CD4-positive, alpha-beta T cell treated with Interleukin-21 for 1 hour (primary cell): ENCODE measurements around the gene IFNA7.
A peak's percentile ranks its signal among the peaks of the same experiment; 100 is the strongest.
"Not testable (repeated sequence)": the region's sequence is repeated elsewhere in the genome, so short reads cannot be mapped to it uniquely, and the experiment has no call there.

Source experiments
- DNase-seq: peaks from one replicate; pipeline ENCODE4 v3.0.0-alpha.2; 2020

The IFNA7 gene

DNA sequence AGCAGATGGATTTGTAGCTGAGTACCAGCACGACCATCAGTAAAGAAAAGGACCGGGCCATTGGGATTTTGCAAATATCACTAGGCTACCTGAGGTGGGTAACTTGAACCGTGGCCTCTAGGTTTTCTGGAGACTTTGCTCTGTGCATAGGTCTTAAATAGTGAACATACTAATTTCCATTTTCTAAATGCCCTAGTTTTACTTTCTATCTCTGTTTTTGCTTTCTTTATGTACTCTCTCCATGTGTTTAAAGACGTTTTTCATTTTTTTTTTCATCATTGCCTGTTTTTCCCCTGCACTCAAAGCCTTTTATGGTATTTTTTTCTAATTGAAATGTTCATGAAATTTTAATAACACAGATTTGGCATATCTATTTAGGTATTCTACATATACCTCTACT lies at the start of gene IFNA7:
TSS of gene IFNA7 (minus strand) at position 101 of the 400 bp plus-strand sequence. CDS start at position 61, 40 bp downstream.
- not testable (repeated sequence) for DNase-seq

DNA sequence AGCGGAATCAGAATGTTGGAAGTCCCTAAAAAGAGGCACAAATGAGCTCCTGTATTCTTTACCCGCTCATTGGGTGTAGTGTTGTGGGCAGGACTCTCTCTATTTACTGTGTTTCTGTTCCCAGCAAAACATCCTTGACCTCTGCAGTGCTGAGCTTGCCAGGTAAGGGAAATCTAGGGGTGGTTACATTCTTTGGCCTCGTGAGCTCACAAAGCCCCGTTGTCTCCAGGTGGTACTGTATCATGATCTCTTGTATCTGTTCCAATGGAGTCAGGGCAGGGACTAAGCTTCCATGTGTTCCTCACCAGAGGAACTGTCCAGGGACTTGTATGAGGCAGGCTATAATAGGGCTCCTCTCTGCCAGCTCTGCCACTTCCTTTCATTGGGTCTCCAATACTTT lies 49.6 kb upstream of the IFNA7 start:
- DNase-seq: no peak

DNA sequence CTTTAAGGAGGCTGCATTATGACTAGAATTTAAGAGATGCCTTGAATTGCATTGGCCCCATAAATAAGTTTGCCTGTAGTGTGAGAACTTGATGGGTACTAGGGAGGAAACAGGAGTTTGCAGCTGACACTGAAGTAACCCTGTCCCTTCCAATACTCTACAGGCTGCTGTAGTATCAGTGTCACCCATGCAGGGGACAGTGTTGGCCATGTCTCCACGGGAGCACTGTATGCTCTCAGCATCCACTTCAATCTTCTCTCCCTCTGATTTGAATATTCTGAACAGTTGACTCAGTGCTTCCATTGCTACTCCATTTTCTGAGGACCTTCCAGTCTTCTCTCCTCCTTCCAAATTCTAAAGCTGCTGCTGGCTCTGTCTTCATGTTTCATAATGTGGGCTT lies 49.2 kb upstream of the IFNA7 start:
- no peak for DNase-seq

DNA sequence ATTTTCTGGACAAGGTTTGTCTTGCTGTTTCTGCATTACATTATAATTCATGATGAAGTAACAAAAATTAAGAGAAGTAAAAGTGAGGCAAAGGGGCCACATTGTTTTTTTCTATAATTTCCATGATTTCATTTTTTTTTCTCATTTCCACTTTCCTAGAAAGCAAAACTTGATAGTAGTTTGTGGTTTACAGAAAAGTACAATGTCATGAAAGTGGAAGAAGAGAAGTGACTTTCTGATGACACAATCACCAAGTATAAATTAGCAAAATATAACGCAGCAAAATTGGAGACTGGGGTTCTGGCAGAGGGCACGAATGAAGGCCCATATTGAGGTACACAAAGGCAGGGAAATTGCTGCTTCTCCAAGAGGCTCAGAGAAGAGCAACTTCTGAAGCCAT lies 42.8 kb upstream of the IFNA7 start:
- DNase-seq: no peak

DNA sequence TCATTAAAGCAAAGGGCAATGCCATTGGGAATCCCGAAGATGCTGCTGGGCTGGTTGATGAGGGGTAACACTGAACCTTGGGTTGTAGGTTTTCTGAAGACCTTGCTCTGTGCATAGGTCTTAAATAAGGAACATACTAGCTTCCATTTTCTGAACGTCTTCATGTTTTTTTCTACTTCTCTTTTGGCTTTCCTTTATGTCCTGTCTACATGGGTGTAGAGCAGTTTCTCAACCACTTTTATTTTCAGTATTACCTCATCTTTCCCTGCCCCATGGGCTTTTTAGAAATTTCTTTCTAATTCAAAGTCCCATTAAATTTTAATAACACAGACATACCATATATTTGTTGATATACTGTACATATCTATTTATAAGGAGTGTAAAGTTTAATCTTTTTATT lies 37.9 kb upstream of the IFNA7 start, which contains the start of gene IFNA14:
TSS of gene IFNA14 (minus strand) at position 95 of the 400 bp plus-strand sequence. CDS start at position 25, 70 bp downstream.
- no peak for DNase-seq

DNA sequence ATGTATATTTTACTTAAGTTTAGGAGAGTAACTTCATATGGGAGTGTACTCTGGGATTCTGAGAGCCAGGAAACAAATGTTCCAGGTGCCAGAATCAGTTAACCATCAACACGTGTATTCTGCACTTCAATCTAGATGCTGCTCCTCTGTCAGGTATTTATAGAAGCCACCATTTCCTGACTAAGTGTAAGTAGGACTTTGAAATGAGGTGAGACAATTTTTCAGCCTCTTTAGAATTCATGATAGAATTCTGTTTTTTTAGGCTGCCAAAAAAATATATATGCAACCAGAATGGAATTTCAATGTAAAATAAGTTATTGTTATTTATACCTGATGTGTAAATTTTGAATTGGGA lies 34.3 kb upstream of the IFNA7 start:
- not testable (repeated sequence) for DNase-seq

DNA sequence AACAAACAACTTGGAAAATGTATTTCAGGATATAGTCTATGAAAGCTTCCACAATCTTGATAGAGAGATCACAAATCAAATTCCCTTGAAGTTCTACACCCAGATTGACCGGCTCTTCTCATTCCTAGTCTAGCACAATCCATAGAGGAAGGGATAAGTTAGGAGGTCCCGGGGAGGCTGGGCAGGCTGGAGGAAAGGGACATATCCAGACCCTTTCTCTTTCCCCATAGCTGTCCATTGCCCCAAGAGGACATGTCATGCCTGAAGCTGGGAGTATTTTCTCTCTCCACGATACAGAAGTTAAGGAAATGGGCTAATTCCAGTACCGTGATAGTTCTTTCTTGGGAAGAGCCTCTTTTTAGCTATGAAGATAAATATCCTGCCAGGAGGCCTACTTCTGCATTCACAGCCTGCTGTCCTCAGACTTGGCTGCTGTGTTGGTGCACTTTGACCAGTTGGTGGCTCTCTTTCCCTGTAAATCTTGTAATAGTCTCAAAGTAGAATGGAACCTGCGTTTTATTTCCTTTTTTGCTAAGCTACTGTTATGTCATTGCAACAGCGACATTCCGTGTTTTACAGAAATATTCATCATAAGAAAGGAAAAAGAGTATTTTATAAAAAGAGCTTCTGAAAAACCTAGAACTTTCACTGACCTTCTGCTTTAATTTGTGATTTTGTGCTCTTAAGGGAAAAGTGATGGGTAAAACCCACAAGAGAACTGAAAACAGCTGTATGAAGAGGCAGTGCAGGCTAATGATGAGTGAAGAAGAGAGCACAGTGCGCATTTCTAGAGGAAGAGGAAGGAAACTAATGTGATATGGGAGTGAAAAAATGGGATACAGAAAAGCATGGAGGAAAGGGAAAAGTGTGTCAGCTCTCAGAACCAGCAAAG lies 33.7 kb upstream of the IFNA7 start:
- DNase-seq: peak; percentile 48

DNA sequence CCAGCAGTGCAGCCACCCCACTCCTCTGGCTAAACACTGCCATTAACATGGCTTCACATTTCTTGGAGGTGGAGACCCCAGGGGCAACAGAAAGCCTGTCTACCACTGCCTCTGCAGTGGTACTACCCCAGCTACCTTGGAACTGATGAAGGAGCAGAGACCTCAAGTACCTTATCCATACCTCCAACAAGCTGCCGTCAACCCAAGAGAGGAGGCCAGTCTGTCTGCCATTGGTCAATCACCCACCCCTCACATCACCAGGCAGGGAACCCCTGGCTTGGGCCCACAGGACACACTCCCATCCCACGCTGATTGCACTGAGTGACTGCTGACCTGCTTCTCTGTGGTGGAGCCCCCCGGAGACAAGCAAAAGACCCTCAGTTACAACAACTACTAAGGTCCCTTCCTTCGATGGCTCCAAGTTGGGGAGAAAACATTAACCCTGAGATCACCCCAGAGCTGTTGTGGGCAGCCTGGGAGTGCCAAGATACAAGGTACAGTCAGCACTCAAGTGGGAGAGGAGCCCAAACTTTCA lies 32.2 kb upstream of the IFNA7 start:
- no peak for DNase-seq

DNA sequence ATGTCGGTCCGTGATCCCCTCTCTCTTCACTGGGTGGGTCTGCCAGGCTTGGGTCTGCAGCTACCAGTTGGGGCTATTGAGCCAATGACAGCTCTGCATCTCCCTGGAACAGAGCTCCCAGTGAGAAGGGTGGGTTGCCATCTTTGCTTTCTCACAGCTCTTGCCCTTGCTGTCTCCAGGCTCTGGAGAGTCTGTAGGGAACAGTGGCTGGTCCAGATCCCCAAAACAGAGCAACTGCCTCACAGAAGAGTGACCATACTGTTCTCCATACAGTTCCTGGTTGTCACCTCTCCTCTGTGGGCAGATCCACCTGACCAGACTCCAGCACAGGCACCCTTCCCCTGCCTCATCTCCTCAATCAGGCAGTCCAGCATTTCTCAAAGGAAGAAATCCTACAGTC lies 31.3 kb upstream of the IFNA7 start:
- DNase-seq: no peak

DNA sequence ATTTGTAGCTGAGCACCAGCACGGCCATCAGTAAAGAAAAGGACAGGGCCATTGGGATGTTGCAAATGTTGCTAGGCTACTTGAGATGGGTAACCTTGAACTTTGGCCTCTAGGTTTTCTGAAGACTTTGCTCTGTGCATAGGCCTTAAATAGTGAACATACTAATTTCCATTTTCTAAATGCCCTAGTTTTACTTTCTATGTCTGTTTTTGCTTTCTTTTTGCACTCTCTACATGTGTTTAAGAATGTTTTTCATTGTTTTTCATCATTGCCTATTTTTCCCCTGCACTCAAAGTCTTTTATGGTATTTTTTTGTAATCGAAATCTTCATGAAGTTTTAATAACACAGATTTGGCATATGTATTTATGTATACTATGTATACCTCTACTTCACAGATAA lies 26.1 kb upstream of the IFNA7 start, which contains the start of gene IFNA17:
TSS of gene IFNA17 (minus strand) at position 101 of the 400 bp plus-strand sequence. CDS start at position 52, 49 bp downstream.
- DNase-seq: no peak

DNA sequence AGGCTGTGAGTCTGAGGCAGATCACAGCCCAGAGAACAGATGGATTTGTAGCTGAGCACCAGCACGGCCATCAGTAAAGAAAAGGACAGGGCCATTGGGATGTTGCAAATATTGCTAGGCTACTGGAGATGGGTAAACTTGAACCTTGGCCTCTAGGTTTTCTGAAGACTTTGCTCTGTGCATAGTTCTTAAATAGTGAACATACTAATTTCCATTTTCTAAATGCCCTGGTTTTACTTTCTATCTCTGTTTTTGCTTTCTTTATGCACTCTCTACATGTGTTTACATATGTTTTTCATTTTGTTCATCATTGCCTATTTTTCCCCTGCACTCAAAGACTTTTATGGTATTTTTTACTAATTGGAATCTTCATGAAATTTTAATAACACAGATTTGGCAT lies 15.2 kb upstream of the IFNA7 start, which contains the start of gene IFNA16:
TSS of gene IFNA16 (minus strand) at position 101 of the 400 bp plus-strand sequence. CDS start at position 95, 6 bp downstream.
- not testable (repeated sequence) for DNase-seq

DNA sequence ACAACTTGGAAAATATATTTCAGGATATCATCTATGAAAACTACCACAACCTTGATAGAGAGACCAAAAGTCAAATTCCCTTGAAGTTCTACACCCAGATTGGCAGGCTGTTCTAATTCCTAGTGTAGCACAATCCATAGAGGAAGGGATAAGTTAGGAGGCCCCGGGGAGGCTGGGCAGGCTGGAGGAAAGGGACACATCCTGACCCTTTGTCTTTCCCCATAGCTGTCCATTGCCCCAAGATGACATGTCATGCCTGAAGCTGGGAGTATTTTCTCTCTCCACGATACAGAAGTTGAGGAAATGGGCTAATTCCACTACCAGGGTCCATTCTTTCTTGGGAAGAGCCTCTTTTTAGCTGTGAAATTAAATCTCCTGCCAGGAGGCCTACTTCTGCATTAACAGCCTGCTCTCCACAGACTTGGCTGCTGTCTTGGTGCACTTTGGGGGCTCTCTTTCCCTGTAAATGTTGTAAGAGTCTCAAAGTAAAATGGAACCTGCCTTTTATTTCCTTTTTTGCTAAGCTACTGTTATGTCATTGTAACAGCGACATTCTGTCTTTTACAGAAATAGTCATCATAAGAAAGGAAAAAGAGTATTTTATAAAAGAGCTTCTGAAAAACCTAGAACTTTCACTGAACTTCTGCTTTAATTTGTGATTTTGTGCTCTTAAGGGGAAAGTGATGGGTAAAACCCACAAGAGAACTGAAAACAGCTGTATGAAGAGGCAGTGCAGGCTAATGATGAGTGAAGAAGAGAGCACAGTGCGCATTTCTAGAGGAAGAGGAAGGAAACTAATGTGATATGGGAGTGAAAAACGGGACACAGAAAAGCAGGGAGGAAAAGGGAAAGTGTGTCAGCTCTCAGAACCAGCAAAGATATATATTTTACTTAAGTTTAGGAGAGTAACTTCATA lies 11.7 kb upstream of the IFNA7 start:
- peak; percentile 5 for DNase-seq

DNA sequence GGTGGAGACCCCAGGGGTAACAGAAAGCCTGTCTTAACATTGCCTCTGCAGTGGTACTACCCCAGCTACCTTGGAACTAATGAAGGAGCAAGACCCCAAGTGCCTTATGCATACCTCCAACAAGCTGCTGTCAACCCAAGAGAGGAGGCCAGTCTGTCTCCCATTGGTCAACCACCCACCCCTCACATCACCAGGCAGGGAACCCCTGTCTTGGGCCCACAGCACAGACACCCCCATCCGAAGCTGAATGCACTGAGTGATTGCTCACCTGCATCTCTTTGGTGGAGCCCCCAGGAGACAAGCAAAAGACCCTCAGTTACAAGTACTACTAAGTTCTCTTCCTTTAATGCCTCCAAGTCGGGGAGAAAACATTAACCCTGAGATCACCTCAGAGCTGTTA lies 10.2 kb upstream of the IFNA7 start:
- DNase-seq: not testable (repeated sequence)

DNA sequence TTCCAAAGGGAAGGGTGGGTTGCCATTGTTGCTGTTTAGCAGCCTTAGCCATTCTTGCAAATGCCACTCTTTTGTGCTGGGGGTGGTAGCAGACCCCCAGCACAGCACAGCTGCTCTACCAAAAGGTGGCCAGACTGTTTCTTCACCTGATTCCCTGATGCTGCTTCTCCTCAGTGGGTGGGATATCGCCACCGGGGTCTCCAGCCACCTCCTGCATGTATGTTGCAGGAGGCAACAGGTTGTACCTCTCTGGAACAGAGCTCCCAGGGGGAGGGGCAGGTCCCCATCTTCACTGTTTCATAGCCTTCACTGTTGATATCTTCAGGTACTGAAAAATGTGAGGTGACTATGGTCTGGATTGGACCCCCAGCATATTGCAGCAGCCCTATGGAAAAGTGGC lies 8.8 kb upstream of the IFNA7 start:
- not testable (repeated sequence) for DNase-seq

DNA sequence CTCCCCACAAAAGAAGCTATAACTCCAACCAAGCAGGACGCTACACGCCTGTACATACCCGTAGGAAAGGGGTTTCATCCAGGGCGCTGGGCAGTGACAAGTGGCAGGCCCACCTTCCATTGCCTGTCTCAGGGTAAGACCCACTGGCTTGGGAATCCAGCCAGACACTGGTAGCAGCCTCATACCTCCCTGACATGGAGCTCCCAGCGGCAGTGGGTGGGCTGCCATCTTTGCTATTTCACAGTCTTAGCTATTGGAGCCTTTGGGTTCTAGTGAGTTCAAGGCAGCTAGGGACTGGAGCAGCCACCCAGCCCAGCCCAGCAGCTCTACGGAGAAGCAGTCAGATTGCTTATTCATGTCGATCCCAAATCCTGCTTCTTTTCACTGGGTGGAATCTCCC lies 8.3 kb upstream of the IFNA7 start:
- no peak for DNase-seq

DNA sequence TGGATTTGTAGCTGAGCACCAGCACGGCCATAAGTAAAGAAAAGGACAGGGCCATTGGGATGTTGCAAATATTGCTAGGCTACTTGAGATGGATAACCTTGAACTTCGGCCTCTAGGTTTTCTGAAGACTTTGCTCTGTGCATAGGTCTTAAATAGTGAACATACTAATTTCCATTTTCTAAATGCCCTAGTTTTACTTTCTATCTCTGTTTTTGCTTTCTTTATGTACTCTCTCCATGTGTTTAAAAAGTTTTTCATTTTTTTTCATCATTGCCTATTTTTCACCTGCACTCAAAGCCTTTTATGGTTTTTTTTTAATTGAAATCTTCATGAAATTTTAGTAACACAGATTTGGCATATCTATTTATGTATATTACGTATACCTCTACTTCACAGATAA lies 5.0 kb upstream of the IFNA7 start, which contains the start of gene IFNA10:
TSS of gene IFNA10 (minus strand) at position 101 of the 400 bp plus-strand sequence. CDS start at position 55, 46 bp downstream.
- DNase-seq: not testable (repeated sequence)

DNA sequence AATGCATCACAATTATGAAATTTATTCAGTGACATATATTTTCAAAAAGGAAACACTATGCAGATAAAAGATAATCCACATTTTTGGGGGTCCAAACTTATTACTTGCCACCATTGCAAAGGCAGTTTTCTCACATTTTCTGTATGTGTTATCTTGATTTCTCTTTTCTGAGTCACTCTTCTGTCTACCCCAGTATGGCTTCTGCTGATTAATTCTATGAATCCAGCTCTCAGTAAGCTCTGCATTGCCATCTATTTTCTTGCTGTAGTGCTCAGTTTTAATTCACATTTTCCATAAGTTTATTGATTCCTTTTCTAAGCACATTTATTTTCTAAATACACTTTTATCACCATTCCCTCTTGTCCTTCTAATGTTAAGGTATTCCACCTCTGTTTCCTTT lies 3.2 kb upstream of the IFNA7 start:
- no peak for DNase-seq

DNA sequence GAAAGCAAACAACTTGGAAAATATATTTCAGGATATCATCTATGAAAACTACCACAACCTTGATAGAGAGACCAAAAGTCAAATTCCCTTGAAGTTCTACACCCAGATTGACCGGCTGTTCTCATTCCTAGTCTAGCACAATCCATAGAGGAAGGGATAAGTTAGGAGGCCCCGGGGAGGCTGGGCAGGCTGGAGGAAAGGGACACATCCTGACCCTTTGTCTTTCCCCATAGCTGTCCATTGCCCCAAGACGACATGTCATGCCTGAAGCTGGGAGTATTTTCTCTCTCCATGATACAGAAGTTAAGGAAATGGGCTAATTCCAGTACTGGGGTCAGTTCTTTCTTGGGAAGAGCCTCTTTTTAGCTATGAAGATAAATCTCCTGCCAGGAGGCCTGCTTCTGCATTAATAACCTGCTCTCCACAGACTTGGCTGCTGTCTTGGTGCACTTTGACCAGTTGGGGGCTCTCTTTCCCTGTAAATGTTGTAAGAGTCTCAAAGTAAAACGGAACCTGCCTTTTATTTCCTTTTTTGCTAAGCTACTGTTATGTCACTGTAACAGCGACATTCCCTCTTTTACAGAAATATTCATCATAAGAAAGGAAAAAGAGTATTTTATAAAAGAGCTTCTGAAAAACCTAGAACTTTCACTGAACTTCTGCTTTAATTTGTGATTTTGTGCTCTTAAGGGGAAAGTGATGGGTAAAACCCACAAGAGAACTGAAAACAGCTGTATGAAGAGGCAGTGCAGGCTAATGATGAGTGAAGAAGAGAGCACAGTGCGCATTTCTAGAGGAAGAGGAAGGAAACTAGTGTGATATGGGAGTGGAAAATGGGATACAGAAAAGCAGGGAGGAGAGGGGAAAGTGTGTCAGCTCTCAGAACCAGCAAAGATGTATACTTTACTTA lies 6.9 kb downstream of the IFNA7 start:
- peak; percentile 71 for DNase-seq

DNA sequence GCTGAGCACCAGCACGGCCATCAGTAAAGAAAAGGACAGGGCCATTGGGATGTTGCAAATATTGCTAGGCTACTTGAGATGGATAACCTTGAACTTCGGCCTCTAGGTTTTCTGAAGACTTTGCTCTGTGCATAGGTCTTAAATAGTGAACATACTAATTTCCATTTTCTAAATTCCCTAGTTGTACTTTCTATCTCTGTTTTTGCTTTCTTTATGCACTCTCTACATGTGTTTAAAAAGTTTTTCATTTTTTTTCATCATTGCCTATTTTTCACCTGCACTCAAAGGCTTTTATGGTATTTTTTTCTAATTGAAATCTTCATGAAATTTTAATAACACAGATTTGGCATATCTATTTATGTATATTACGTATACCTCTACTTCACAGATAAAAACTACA lies 14.5 kb downstream of the IFNA7 start, which contains the start of gene IFNA4:
TSS of gene IFNA4 (minus strand) at position 101 of the 400 bp plus-strand sequence. CDS start at position 45, 56 bp downstream.
- not testable (repeated sequence) for DNase-seq

DNA sequence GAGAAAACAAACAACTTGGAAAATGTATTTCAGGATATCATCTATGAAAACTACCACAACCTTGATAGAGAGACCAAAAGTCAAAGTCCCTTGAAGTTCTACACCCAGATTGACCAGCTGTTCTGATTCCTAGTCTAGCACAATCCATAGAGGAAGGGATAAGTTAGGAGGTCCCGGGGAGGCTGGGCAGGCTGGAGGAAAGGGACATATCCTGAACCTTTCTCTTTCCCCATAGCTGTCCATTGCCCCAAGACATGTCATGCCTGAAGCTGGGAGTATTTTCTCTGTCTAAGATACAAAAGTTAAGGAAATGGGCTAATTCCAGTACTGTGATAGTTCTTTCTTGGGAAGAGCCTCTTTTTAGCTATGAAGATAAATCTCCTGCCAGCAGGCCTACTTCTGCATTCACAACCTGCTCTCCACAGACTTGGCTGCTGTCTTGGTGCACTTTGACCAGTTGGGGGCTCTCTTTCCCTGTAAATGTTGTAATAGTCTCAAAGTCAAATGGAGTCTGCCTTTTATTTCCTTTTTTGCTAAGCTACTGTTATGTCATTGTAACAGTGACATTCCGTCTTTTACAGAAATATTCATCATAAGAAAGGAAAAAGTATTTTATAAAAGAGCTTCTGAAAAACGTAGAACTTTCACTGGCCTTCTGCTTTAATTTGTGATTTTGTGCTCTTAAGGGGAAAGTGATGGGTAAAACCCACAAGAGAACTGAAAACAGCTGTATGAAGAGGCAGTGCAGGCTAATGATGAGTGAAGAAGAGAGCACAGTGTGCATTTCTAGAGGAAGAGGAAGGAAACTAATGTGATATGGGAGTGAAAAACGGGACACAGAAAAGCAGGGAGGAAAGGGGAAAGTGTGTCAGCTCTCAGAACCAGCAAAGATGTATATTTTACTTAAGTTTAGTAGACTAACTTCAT lies 18.9 kb downstream of the IFNA7 start:
- peak; percentile 59 for DNase-seq
